Calu3 (cell line): ENCODE measurements around the gene PHF19. TPM values are rescaled to one million over a fixed set of nuclear protein-coding genes. Genes with fewer than 3 reads are reported as not detected.

Experiments used
- BruUV-seq: library from RNA; stranded (reverse); fragments of 400-500 nt; replicated peaks from 2 replicates; lab custom pipeline; 2021; lab: Mats Ljungman, UMichigan
- CTCF ChIA-PET: fragments of 300-600 bp; sonication (Branson Sonifier 250); formaldehyde crosslinking; loops from one replicate; lab custom pipeline; 2022; ENCODE audit warnings: antibody characterized with exemption; lab: Charles Lee
- DNase-seq: peaks from one replicate; pipeline ENCODE4 v3.0.0; 2022
- H3K27ac Mint-ChIP-seq: one replicate; pipeline ENCODE4 v1.8.0; 2022; ENCODE audit warnings: mixed read lengths; ENCODE audit not compliant: unreplicated experiment
- H3K27me3 Mint-ChIP-seq: one replicate; pipeline ENCODE4 v1.8.0; 2022; ENCODE audit warnings: mixed read lengths; ENCODE audit not compliant: unreplicated experiment
- H3K36me3 Mint-ChIP-seq: one replicate; pipeline ENCODE4 v1.8.0; 2022; ENCODE audit warnings: mild to moderate bottlenecking, moderate library complexity, mixed read lengths; ENCODE audit not compliant: insufficient read depth, unreplicated experiment
- H3K4me1 Mint-ChIP-seq: one replicate; pipeline ENCODE4 v1.8.0; 2022; ENCODE audit warnings: mild to moderate bottlenecking, low read depth, mixed read lengths; ENCODE audit not compliant: unreplicated experiment
- H3K4me3 Mint-ChIP-seq: one replicate; pipeline ENCODE4 v1.8.0; 2022; ENCODE audit warnings: mild to moderate bottlenecking, low read depth, moderate library complexity, mixed read lengths; ENCODE audit not compliant: unreplicated experiment
- H3K9me3 Mint-ChIP-seq: one replicate; pipeline ENCODE4 v1.8.0; 2022; ENCODE audit warnings: low read depth, mixed read lengths; ENCODE audit not compliant: unreplicated experiment
- intact Hi-C: fragments of 100-400 bp; cut with micrococcal nuclease; formaldehyde crosslinking; loops from one replicate; pipeline ENCODE4 v1.10.0; 2022; ENCODE audit not compliant: unreplicated experiment
- total RNA-seq: library from RNA; stranded (reverse); gene quantifications from 2 replicates; pipeline ENCODE4 v1.2.3, GENCODE V29; 2022
- TF ChIP-seq, protein P1 (sequence below): fragments of 200-600 bp; IDR thresholded peaks from one replicate; pipeline ENCODE4 v1.8.0; 2022; ENCODE audit warnings: antibody characterized with exemption; ENCODE audit not compliant: unreplicated experiment

Gene PHF19
- total RNA-seq, 1 experiment from 2014 or later = 44.5 TPM

DNA sequence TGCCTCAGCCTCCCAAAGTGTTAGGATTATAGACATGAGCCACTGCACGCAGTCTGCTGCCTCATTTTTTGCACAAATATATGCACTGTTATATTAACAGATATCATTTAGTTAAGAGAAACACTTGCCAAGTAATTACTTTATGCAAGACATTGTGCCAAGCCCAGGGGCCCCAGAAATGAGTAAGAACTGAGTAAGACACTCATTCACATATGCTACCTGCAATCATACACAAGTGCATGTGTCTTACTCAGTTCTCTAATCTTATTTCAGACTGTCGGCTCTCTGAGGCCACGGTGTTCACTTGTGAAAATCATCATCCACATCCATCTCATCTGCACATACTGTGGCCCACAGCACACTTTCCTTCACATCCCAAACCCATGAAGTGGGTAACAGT lies 33.7 kb upstream of the PHF19 start:
- DNase-seq = no peak
- H3K9me3 Mint-ChIP-seq = no peaks in the 10 kb centered on the region
- CTCF ChIA-PET = no interaction called here
- TF ChIP-seq, protein P1, sequence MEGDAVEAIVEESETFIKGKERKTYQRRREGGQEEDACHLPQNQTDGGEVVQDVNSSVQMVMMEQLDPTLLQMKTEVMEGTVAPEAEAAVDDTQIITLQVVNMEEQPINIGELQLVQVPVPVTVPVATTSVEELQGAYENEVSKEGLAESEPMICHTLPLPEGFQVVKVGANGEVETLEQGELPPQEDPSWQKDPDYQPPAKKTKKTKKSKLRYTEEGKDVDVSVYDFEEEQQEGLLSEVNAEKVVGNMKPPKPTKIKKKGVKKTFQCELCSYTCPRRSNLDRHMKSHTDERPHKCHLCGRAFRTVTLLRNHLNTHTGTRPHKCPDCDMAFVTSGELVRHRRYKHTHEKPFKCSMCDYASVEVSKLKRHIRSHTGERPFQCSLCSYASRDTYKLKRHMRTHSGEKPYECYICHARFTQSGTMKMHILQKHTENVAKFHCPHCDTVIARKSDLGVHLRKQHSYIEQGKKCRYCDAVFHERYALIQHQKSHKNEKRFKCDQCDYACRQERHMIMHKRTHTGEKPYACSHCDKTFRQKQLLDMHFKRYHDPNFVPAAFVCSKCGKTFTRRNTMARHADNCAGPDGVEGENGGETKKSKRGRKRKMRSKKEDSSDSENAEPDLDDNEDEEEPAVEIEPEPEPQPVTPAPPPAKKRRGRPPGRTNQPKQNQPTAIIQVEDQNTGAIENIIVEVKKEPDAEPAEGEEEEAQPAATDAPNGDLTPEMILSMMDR = no peak
- intact Hi-C loops = no loop called here
- no TSS peak for BruUV-seq
- no peaks in the 10 kb centered on the region for H3K36me3 Mint-ChIP-seq
- no peaks in the 10 kb centered on the region for H3K27me3 Mint-ChIP-seq
- H3K4me1 Mint-ChIP-seq = no peaks in the 10 kb centered on the region
- H3K4me3 Mint-ChIP-seq = no peak overlapping the region
- H3K27ac Mint-ChIP-seq = no peak overlapping the region

DNA sequence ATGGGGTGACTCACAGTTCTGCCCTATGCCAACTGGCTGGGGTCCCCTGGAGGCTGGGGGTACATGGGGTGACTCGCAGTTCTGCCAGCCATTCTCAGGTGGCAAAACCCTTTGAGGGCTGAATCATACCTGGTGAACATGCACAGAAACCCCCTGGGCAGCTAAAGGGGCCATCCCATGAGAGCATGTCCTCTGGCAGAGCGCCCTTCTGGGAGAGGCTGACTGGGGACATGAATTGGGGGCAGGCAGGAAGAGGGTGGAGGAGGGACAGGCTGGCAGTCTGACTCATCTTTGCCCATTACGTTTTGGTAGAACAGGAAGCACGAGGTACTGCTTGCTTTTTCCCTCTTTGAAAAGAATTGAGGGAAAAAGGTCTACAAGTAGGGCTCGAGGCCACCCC lies 32.9 kb upstream of the PHF19 start:
- CTCF ChIA-PET = no interaction called here
- Mint-ChIP-seq H3K36me3 (no peaks in the 10 kb centered on the region), H3K4me1 (no peaks in the 10 kb centered on the region), H3K4me3 (no peak overlapping the region), H3K27ac (no peak overlapping the region), H3K9me3 (no peaks in the 10 kb centered on the region), H3K27me3 (no peaks in the 10 kb centered on the region)
- no peak for DNase-seq
- TF ChIP-seq, protein P1 = no peak
- intact Hi-C loops = no loop called here
- BruUV-seq = no TSS peak

DNA sequence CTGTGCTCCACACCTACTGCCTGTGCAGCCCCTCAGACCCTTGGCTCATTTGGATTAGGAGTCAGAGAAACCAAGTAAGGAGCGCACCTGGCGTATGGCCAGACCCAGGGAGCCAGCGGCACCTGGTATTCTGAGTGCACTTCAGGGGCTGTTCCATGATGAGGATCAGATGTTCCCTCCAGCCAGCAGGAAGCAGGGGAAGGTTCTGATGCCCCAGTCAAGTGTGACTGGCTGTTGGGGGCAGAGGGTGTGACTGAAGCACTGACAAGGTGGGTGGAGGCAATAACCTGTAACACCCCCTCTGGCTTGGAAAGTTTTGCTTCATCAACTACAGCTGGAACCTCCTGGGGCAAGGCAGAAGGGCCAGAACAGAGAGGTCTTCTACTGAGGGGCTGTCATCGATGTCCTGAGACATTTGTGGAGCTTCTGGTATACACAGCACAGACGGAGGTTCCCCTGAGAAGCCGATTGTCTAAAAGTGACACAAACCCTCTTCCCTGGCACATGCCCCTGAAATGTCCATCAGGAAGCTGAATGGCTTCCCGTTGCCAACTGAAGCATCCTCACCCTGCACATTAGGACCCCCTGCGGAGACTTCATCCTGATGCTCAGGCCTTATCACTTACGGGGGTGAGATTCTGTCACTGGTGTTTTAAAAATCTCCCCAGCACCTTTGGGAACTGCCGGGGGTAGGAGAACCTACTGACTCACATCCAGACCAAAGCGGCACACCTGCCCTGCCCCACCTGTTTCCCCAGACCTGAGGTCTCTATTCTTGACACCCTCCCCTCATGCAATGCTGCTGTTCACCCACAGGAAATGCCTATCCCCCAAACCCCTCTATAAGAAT lies 28.6 kb upstream of the PHF19 start:
- BruUV-seq = no TSS peak
- Mint-ChIP-seq H3K36me3 (no peaks in the 10 kb centered on the region), H3K9me3 (no peaks in the 10 kb centered on the region), H3K4me1 (no peaks in the 10 kb centered on the region), H3K27ac (no peak overlapping the region), H3K4me3 (no peak overlapping the region), H3K27me3 (peaks cover 9% of the 10 kb centered on the region)
- TF ChIP-seq, protein P1 = no peak
- intact Hi-C loops = no loop called here
- CTCF ChIA-PET = no interaction called here
- no peak for DNase-seq

DNA sequence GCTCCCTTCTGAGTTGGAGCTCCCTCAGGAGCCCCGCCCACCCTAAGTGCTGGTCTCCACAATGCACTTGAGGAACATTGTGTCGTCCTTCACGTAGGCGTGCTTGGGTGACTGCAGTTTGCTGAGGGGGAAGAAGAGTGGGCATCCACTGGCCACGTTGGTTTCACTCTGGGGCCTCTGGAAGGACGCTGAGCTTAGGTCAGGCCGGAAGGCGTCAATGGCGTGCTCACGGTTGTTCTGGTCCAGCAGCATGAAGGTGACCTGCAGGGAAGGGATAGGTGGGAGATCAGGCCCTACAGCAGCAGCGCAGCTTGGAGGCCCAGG lies 28.0 kb upstream of the PHF19 start:
- TF ChIP-seq, protein P1 = no peak
- Mint-ChIP-seq H3K27me3 (peaks cover 9% of the 10 kb centered on the region), H3K27ac (no peak overlapping the region), H3K4me1 (no peaks in the 10 kb centered on the region), H3K36me3 (no peaks in the 10 kb centered on the region), H3K4me3 (no peak overlapping the region), H3K9me3 (no peaks in the 10 kb centered on the region)
- CTCF ChIA-PET = no interaction called here
- no TSS peak for BruUV-seq
- DNase-seq = no peak
- intact Hi-C loops = no loop called here
